ENCODE measurements around the gene ARHGAP24. TPM values are rescaled to one million over a fixed set of nuclear protein-coding genes. Genes with fewer than 3 reads are reported as not detected.

Gene ARHGAP24
- total RNA-seq, 6 experiments from 2014 or later = 4.0 to 7.3 (median 6.1) TPM

DNA sequence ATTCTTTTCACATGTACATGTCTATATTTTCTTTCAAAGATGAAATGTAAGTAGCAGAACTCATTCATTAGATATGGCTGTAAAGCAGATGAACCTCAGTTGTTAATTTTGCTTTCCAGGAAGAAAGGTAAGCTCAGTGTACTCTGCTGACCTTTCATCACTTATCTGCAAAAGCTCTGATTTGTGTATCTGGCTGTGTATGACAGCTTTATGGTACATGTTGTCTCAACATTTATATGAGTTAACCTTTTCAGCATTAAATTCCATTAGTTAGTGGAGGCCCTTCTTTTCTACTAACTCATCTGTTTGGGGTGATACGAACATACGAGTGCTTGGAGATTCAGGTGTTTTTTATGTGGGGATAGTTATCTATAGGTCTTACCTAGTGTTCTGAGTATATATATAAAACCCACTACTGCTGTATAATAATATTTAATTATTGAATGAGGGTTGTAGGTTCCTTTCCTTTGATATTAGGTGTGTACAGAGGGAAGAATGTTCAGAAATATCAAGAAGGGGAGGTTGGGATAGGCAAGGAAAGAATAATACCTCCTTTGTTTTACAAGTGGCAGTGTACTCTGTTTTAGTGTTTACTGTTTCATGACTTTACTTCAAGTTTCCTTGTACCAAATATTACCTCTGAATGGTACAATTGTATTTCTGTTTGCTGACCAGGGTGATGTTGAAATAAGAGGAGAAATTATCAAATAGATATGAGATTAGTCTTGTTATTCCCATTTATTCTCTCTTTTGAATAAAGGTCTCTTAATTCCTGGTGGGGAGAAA is 395.5 kb downstream of the ARHGAP24 start:
- 97% methylated on average over 2 of the region's 2 CpGs for WGBS (ENCODE audit: insufficient coverage, low coverage, low lambda C conversion rate, missing lambda C conversion rate)
- no peak for ATAC-seq
- intact Hi-C loops (cut with DNase I) = no loop called here

GRCh38 chr4:85873566-85873965 is 398.6 kb downstream of the ARHGAP24 start:
- H3K36me3 ChIP-seq = no peaks in the 10 kb centered on the region
- TF ChIP-seq CTCF (IDR thresholded peaks at IDR 0.05) = no peak
- no peak for TF ChIP-seq POLR2A (IDR thresholded peaks at IDR 0.05)
- intact Hi-C loops (cut with DNase I) = no loop called here
- H3K27ac ChIP-seq = no peak overlapping the region
- no peaks in the 10 kb centered on the region for H3K4me1 ChIP-seq
- no peaks in the 10 kb centered on the region for H3K9me3 ChIP-seq
- no peaks in the 10 kb centered on the region for H3K27me3 ChIP-seq
- DNase-seq (no peak), ATAC-seq (no peak)
- 75% methylated on average over 1 of the region's 1 CpG for WGBS (ENCODE audit: insufficient coverage, low coverage, low lambda C conversion rate, missing lambda C conversion rate)
- H3K4me3 ChIP-seq = no peak overlapping the region

More for the DNA sequence above, 395.5 kb downstream of the ARHGAP24 start:
- no peak for DNase-seq
- Histone ChIP-seq H3K4me3 (no peak overlapping the region), H3K36me3 (no peaks in the 10 kb centered on the region), H3K9me3 (no peaks in the 10 kb centered on the region), H3K4me1 (no peaks in the 10 kb centered on the region), H3K27me3 (no peaks in the 10 kb centered on the region), H3K27ac (no peak overlapping the region)
- TF ChIP-seq CTCF (IDR thresholded peaks at IDR 0.05) (no peak), POLR2A (IDR thresholded peaks at IDR 0.05) (no peak)

DNA sequence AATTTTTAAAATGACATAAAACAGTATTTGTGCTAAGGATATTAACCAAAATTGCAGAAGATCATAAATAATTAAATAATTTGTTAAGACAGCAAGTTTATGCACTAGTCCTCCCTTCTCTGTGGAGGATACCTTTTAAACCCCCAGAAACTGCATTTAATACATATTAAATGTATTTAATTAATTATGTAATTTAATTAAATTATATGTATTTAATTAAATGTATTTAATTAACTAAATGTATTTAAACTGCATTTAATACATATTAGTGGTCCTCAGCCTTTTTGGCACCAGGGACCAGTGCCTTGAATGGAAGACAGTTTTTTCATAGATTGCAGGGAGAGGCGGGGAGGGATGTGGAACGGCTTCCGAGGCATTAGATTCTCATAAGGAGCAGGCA is 404.6 kb downstream of the ARHGAP24 start:
- no peaks in the 10 kb centered on the region for H3K4me1 ChIP-seq
- DNase-seq (no peak), ATAC-seq (no peak)
- no peaks in the 10 kb centered on the region for H3K36me3 ChIP-seq
- TF ChIP-seq CTCF (IDR thresholded peaks at IDR 0.05) (no peak), POLR2A (IDR thresholded peaks at IDR 0.05) (no peak)
- H3K9me3 ChIP-seq = no peaks in the 10 kb centered on the region
- H3K27ac ChIP-seq = no peak overlapping the region
- intact Hi-C loops (cut with DNase I) = no loop called here
- no peaks in the 10 kb centered on the region for H3K27me3 ChIP-seq
- no peak overlapping the region for H3K4me3 ChIP-seq
- 89% methylated on average over 3 of the region's 3 CpGs for WGBS (ENCODE audit: insufficient coverage, low coverage, low lambda C conversion rate, missing lambda C conversion rate)

DNA sequence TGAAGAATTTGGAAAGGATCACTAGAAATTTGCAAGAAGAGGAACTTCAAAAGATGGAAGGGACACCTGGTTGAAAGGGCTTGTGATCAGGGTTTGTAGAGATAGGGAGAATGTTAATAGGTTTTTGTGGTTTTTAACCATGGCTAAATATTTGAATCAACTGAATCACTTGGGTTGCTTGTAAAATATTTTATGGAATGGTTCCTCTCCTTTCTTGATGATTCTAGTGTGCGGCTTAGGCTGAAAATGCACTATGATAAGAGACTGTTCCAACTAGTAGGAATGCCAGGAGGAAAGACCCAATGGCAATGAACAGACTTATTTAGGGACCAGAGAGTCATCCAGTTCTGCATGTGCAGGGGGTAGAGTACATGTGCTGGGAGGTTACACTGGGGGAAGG is 408.2 kb downstream of the ARHGAP24 start:
- intact Hi-C loops (cut with DNase I) = no loop called here
- TF ChIP-seq CTCF (IDR thresholded peaks at IDR 0.05) (no peak), POLR2A (IDR thresholded peaks at IDR 0.05) (no peak)
- no peak overlapping the region for H3K27ac ChIP-seq
- no peaks in the 10 kb centered on the region for H3K4me1 ChIP-seq
- H3K4me3 ChIP-seq = no peak overlapping the region
- DNase-seq = no peak
- ATAC-seq = no peak
- WGBS (ENCODE audit: insufficient coverage, low coverage, low lambda C conversion rate, missing lambda C conversion rate) = 100% methylated on average over 1 of the region's 1 CpG
- no peaks in the 10 kb centered on the region for H3K36me3 ChIP-seq
- no peaks in the 10 kb centered on the region for H3K9me3 ChIP-seq
- no peaks in the 10 kb centered on the region for H3K27me3 ChIP-seq

Measured in right lobe of liver (tissue), 6 donors.